NCI-H2227 (cell line): ENCODE results near the gene COMMD7.

ENCODE experiments used
- DNase-seq: peaks from one replicate; lab custom pipeline; 2025; ENCODE audit not compliant: unreplicated experiment; lab: John Stamatoyannopoulos, UW

Gene COMMD7

DNA sequence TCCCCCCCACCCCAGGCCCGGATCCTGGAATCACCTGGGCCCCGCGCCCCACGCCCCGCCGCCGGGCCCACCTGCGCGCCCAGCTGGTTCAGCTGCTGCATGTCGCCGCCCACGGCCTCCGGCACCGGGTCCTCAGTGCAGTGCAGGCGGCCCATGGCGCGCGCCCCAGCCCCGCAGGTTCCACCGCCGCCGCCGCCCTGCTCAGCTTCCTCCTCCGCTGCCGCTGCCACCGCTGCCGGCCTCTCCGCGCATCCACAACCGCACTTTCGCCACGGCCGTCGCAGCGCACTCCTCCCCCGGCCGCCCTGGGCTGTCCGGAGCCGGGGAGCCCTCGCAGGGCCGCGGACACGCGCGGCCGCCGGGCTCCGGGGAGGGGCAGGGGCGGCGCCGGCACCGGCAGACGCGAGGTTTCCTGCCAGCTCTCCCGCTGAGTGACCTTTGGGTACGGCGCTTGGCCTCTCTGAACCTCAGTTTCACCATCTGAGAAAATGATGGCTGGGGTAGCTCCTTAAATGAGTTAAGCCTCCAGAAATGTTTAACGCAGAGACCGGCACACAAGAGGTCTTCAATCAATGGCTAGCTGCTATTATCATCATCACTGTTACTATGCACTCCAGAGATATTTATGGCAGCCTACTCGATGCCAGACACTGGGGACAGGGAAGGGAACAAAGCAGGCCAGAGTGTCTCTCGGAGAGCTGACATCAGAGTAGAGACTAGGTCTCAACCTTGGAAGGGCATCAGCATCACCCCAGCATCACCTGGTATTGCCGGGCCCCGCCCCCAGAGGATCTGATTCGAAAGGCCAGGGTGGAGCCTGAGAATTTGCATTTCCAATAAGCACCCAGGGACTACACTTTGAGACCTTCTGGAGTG lies at the start of gene COMMD7:
Gene COMMD7, minus strand, starts transcription at position 231 of the 876 bp plus-strand sequence. Its CDS starts 76 bp downstream, at position 155.
- peak; percentile 59 for DNase-seq

DNA sequence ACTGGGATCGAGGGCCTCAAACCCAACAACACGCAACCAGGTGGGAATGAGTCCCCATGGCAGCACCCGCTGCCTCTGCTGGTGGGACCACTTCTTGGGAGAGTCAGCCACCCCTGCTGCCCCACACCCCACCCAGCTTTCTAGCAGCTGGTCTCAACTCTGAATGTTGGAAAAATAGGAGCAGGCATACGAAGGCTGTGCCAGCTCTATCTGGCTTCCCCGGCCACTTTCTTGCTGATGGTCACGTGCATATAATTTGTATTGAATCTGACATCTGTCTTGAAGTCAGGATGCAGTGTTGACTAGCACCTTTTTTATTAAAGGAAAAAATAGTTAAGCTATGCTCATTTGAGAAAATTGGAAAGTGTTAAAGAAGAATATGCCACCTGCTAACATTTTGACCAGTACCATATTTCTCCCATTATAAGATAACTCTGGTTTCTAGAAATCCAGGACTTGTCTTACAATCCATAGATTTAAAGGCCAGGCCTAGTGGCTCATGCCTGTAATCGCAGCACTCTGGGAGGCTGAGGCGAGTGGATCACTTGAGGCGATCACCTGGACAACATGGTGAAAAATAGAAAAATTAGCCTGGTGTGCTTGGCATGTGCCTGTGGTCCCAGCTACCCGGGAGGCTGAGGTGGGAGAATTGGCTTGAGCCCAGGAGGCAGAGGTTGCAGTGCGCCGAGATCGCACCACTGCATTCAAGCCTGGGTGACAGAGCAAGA lies 49.6 kb upstream of the COMMD7 start:
- DNase-seq, result no peak

DNA sequence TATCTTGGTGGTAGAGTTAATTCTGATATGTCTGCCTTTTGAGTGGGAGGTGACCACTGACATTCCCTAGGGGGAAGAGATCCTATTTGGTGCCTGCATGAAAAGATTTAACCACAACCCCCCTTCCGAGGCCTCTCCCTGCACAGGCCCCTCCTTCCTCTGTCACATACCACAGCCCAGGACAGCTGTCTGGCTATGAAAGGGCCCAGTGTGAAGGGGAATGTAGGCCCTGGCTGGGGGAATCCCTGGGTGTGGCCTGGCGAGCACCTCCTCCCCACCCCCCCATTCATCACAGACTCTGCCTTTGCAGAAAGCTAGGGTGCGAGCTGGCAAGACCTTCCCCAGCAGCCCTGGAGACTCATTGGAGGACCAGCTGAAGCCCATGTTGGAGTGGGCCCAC lies 49.0 kb upstream of the COMMD7 start:
- DNase-seq, result no peak

DNA sequence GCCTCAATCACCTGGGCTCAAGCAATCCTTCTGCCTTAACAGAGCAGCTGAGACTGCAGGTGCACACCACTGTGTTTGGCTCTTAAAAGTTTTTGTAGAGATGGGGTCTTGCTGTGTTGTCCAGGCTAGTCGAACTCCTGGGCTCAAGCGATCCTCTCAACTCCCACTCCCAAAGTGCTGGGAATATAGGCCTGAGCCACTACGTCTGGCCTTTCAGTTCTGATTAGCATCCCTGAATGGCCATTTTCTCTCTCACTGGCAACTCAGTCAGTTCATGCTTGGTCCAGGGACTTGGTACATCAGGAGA lies 47.4 kb upstream of the COMMD7 start:
- DNase-seq, result no peak

DNA sequence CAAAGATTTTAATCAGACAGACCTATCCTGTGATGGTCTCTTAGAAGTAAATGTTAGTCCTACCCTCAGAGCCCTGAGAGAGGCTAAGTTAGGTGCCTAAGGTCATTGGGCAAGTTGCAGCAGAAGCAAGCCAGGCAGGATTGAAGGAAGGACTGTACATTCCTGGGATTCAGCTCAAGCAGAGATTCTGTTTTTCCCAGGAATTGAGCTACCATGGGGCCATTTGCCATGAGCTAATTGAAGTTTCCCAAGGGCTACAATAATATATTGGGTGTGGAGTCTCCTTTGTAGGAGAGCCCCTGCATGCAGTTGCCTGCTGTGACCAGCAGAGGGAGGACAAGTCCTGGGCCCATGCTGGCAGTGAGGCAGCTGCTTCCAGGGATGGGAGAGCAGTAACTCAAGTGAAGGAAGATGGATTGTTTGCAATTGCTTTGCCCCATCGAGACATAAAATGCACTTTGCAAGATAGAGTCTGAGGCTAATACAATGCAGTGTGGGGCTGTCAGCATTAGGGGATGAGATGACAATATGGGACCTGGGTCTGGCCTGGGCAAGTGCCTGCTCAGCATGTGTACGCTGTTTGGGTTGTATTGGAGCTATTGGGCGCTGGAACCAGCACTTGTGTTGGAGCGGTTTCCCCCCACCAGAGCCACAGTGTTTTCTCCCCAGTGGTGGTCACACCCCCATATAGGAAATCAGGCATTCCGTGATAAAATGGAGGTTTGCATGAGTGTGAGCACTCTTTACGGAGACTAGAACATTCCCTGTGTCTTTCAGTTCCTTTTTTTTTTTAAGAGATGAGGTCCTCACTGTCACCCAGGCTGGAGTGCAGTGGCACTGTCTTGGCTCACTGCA lies 46.9 kb upstream of the COMMD7 start:
- DNase-seq, result peak; percentile 85

DNA sequence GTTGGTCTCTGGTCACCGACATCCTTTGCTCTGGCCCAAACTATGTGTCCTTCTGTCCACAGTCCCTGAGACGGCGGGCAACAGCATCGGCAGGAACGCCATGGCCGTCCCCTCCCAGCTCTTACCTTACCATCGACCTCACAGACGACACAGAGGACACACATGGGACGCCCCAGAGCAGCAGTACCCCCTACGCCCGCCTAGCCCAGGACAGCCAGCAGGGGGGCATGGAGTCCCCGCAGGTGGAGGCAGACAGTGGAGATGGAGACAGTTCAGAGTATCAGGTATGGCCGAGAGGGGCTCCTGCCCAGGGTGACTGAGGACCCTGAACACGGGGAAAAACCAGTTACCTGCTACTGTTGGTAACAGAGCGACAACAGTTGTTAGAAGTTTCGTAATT lies 43.9 kb upstream of the COMMD7 start:
- DNase-seq, result no peak

DNA sequence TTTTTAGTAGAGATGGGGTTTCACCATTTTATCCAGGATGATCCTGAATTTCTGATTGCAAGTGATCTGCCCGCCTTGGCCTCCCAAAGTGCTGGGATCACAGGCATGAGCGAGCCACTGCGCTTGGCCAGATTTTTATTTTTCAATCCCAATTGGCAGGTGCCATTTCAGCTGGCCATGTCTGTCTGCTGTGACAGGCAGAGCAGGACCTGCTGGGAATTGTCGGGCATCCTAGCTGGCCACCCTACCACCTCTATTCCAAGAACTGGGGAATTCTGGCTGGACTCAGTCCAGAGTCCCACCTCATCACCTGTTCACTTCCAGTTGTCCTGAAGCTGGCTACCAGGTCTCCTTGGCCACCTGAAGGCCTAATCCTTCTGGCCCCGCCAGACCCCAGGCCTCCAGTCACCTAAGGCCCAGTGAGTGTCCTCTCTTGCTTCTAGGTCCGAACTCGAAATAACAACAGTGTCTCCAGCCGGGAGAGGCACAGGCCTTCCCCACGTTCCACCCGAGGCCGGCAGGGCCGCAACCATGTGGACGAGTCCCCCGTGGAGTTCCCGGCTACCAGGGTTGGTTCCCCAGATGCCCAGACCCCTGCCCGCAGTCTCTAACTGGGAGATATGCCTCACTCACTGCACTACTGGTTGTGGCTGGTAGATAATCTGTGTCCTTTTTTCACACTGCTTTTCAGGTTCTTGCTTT lies 42.9 kb upstream of the COMMD7 start:
- no peak for DNase-seq

DNA sequence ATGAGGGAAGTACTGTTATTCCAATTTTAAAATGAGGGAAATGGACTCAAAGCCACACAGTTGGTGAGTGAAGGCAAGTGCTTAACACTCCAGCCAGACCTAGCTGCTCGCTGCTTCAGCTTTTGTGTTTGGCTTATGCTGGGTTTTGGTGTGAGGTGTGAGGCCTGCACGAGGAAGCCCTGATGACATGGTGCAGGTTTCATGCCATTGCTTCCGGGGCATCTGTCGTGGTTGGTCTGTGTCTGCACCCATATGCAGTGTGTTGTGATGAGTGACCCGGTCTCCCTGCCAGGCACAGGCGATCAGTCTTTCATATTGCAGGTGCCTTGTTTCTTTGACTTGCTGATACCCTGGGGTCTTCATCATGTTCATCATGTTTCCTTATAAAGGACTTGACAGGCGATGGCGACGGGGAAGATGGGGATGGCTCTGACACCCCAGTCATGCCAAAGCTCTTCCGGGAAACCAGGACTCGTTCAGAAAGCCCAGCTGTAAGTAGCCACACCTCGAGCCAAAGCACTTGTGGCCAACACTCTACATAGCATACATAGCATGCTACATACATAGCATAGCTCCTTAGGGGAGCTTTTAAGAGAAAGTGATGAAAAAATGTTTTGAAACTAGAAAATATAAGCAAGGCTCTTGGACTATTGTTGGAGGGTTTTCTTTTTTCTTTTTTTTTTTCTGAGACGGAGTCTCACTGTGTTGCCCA lies 41.3 kb upstream of the COMMD7 start:
- no peak for DNase-seq

DNA sequence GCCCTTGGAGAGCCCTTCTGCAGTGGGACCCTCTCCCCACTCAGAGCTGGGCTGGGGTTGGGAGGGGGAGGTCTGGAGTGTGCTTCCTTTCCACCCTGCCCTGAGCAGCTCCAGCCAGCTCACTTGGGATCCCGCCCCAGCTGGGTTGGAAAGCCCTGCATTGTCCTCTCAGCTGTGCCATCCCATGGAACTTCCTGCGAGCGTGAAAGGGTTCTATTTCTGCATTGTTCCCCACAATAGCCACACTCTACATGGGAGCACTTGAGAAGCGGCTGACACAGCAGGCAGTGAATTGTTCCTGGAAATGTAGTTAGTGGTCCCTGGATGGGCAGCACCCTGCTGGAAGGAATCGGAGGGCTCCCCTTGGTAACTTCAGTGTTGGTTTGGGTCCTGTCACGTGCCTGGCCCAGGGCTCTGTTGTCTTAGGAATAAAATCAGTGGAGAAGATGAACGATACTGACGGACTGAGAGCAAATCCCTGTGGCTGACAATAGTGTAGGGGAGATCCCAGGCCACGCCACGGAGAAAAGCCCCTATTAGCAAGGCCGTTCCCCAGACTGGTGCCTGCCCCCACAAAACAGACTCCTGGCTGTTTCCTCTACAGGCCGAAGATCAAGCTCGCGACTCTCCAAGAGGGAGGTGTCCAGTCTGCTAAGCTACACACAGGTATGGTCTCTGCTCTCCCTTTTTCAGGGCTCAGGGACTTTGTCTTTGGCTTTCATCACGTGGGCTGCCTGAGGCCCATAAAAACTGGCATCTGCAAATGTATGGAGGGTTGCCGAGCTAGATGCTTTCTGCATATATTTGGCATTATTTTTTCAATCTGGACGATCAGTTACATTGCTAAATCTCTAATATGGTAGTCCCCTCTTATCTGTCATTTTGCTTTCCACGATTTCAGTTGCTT lies 37.7 kb upstream of the COMMD7 start:
- DNase-seq, result peak; percentile 71

DNA sequence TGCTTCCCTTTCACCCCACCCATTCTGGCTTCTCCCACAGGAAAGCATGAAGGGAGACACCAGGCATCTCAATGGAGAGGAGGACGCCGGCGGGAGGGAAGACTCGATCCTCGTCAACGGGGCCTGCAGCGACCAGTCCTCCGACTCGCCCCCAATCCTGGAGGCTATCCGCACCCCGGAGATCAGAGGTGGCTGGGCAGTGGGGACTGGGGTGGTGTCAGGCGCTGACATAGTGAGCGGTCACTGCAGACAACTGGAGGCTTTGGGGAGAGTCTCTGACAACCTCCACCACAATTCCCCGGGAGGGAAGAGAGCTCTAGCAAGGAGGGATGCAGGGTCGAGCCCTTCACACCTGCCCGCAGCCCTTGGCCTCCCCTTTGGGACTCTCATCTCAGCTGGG lies 37.0 kb upstream of the COMMD7 start:
- DNase-seq, result no peak

DNA sequence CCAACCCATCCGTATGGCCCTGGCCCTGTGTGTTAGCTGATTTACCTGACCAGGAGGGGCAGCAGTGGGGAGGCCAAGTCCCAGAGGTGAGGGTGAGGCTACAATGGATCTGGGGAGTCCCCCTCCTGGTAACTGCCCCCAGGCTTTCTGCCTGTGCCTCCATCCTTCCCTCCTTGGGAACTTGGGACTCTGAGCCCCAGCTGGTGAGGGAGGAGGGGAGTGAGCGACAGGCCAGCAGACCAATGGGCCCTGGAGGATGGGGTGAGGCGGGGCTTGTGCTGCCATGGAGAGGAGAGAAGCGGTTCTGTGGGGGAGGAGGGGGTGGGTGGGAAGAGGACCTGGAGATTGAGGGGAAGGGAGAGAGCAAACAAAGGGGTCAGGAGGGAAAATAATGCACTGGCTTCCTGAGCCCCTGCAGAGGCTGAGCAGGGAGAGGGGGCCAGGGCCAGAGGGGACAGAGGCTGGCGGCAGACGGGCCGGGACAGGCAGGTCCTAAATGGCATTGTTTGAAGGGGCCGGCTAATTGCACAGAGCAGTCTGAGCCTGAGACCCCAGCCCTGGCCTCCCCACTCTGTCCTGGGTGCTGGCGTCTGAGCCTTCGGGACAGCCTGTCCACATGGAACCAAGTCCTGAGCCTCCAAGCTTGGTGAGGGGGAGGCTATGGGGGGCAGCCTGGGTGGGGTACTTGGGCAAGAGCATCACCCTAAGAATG lies 36.4 kb upstream of the COMMD7 start:
- peak; percentile 85 for DNase-seq

DNA sequence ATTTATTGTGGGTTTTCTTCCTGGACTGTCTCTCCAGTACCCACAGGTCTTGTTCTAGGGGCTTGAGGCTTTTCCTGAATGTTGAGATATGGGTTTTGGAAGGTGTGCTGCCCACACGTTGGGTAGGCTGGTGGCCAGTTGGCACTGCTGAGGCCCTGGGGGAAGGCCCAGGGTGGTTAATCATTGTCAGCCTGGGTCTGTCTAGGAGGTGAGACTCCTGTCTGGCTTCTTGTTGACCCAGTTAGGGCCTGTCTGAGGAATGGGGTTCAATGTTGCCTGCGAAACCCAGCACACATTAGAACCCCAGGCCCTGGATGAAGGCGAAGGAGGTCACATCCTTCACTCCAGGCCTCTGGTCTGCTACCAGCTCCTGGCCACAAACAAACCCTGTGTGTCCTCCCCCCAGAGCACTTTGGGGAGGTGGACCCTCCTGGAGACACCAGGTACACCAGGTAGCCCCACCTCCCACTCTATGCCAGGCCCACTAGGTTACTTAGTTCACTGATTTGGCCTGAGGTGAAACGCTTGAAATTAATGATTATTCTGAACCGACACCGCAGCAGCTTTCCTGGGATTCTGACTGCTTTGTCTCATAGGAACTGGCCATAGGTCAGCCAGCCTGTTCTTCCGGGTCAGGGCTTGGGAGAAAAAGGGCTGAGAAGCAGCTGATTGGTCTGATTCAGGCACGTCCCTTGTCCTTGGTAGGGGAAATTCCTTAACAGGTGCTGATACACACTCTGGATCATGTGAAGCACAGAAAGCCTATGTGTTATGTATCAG lies 34.1 kb upstream of the COMMD7 start:
- no peak for DNase-seq

DNA sequence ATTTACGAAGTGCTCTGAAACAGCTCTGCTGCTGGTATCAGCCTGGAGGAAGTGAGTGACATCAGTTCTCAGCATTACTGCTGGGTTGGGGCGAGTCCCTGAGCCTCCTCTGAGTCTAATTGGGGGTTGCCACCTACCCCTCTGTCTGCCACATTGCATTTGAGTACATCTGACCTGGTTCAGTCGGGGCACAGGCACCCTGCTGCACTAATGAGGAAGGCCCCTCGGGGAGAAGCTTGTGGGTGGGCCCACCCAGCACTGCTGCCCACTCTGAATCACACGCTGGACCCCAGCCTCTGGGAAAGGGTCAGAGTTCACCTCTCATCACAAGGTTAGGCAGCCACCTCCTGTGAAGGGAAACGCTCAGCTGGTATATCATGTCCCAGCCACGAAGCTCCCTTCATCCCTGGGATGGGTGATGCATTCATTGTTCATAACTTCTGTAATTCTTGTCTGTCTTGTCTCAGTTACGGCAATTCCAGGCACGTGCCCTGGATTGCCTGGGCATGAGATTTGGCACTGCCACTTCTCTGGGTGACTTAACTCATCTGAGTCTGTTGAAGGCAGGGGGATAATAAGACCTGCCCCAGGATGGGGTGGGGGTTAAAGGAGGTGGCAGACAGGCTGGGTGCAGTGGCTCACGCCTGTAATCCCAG lies 32.2 kb upstream of the COMMD7 start:
- DNase-seq, result no peak

DNA sequence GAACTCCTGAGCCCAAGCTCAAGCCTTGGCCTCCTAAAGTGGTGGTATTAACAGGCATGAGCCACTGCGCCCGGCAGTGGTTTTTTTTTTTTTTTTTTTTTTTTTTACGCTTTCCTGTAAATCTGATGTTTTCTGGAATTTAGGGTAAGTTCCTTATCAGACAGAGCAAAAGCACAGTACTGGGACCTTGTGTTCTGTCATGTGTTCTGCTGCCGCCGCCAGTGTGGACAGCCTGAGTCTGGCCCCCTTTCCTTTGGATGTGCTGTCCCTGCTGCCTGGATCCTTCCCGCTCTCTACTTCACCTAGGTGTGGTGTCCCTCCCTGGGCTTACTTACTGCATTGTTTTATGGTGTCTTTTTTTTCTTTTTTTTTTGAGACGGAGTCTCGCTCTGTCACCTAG lies 30.6 kb upstream of the COMMD7 start:
- DNase-seq, result no peak

DNA sequence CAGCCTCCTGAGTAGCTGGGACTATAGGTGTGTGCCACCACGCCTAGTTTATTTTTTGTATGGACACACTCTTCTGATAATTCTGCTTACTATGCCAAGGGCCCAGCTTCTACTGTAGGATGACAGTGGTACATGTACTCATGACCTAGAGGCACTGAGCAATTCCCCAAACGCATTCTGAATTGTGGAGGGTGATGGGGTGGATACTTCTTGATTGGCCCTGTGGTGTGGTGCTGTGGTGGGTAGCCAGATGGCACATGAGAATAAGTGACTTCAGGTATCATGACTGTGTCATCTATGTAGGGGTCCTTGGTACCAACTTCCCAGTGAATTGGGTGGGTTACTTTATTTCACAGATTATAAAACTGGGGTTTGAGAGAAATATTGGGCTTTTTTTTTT lies 30.0 kb upstream of the COMMD7 start:
- no peak for DNase-seq

DNA sequence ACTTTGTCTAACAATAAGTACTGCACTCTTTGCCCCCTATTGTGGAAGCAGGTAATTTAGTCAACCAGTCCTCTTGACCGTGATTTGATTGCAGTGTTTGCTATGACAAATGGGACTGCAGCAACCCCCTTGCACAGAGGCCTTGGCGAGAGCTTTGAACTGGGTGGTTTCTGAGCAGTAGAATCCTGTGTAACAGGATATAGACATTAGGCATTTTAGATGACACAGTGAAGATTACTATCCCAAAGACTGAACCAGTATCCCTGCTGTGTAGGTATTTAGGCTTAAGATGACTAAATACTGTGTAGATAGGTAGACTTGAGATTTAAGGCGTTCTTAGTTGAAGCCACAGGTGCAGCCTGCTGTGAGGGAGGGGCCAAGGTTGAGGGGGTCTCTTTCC lies 28.8 kb upstream of the COMMD7 start:
- DNase-seq, result peak; percentile 37

DNA sequence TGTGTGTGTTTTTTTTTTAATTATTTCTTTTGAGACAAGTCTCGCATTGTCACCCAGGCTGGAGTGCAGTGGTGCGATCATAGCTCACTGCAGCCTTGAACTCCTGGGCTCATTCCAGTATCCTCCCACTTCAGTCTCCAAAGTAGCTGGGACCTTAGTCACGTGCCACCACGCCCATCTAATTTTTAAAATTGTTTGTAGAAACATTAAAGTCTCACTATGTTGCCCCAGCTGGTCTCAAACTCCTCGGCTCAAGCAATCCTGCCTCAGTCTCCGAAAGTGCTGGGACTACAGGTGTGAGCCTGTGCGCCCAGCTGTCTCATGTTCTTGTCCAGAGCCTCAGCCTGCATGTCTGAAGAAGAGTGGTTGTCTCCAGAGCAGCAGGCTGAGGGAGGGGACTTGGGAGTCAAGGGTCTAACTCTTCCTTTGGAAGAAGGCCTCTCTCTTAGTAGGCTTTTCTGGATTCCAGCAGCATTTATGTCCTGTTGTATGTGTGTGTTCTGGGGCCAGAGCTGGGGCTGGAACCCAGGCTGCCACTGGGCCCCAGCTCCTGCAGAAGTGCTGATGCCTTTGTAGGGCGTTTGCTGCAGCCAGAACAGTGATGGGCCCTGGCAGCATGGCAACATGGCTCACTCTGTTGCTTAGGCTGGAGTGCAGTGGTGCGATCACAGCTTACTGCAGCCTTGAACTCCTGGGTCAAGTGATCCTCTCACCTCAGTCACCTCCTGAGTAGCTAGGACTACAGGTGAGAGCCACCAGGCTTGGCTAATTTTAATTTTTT lies 24.3 kb upstream of the COMMD7 start:
- no peak for DNase-seq
